Lung (tissue), 16 donors: ENCODE measurements around the gene HLF. TPM values are rescaled to one million over a fixed set of nuclear protein-coding genes. Genes with fewer than 3 reads are reported as not detected.

Experiments
- ATAC-seq: fragments of 200-7000 bp; cut with Tn5 transposase; one replicate; pipeline ENCODE4 v1.9.1; 2020; ENCODE audit warnings: moderate number of reproducible peaks; ENCODE audit not compliant: insufficient read depth, low FRiP score
- DNase-seq, 3 donors: peaks; one replicate each; pipeline ENCODE4 v3.0.0-alpha.2; 2013 to 2017
- H3K27ac ChIP-seq, 2 donors: one replicate each; pipeline ENCODE4 v1.5.1; 2013; ENCODE audit warnings: mild to moderate bottlenecking in 2 of 2, moderate library complexity in 2 of 2, control low read depth in 1 of 2, inconsistent platforms in 1 of 2, low read depth in 1 of 2, low read length in 1 of 2
- H3K27me3 ChIP-seq, 3 donors: one replicate each; pipeline ENCODE4 v1.5.1; 2013; ENCODE audit warnings: low read length in 2 of 3; ENCODE audit not compliant: control insufficient read depth in 3 of 3, insufficient read depth in 3 of 3
- H3K36me3 ChIP-seq, 4 donors: one replicate each; pipeline ENCODE4 v1.5.1; 2013; ENCODE audit warnings: low read length in 4 of 4, mild to moderate bottlenecking in 1 of 4, moderate library complexity in 1 of 4; ENCODE audit not compliant: control insufficient read depth in 4 of 4, insufficient read depth in 4 of 4
- H3K4me1 ChIP-seq, 5 donors: one replicate each; pipeline ENCODE4 v1.5.1; 2013; ENCODE audit warnings: low read length in 5 of 5, mild to moderate bottlenecking in 2 of 5, moderate library complexity in 1 of 5; ENCODE audit not compliant: control insufficient read depth in 5 of 5, insufficient read depth in 5 of 5
- H3K4me3 ChIP-seq: one replicate; pipeline ENCODE4 v1.5.1; 2013; ENCODE audit warnings: mild to moderate bottlenecking, control low read depth, moderate library complexity
- H3K9ac ChIP-seq, 2 donors: one replicate each; pipeline ENCODE4 v1.5.1; 2013; ENCODE audit warnings: low read length in 2 of 2, control low read depth in 1 of 2; ENCODE audit not compliant: insufficient read depth in 1 of 2
- H3K9me3 ChIP-seq, 4 donors: one replicate each; pipeline ENCODE4 v1.5.1; 2013; ENCODE audit warnings: low read length in 3 of 4, mild to moderate bottlenecking in 1 of 4, moderate library complexity in 1 of 4; ENCODE audit not compliant: control insufficient read depth in 4 of 4, insufficient read depth in 3 of 4
- WGBS, 2 donors: extraction: QIAGEN DNeasy Blood & Tissue Kit; methylation state at CpG; one replicate each; pipeline ENCODE4 v1.1.7; 2013; 5-methylcytosine and 5-hydroxymethylcytosine counted together
- long read RNA-seq, 5 donors: transcript quantifications; one replicate each; lab custom pipeline, GENCODE V29; 2026
- polyA plus RNA-seq, 2 donors: library from polyadenylated mRNA; stranded (reverse); fragments of 200-250 nt; gene quantifications; one replicate each; pipeline ENCODE4 v1.2.1, GENCODE V29; 2013
- total RNA-seq, 2 donors: library from RNA; depleted of rRNA in 1 of 2; stranded (reverse); fragments of >200 nt in 1 of 2; gene quantifications; one replicate each; pipeline ENCODE4 v1.2.1, GENCODE V29; 2014 to 2021
- TF ChIP-seq, protein P1 (sequence below): IDR thresholded peaks from 2 replicates; pipeline ENCODE4 v1.5.1; 2012; ENCODE audit warnings: mild to moderate bottlenecking; ENCODE audit errors: control extremely low read depth, extremely low read depth
- donor health status: control.
- donor health status: control.
- donor health status: Bipolar disorder and iron deficiency.
- donor health status: healthy.
- donor health status: DM: yes; HTN: yes; CAD: no.

The HLF gene, protein sequence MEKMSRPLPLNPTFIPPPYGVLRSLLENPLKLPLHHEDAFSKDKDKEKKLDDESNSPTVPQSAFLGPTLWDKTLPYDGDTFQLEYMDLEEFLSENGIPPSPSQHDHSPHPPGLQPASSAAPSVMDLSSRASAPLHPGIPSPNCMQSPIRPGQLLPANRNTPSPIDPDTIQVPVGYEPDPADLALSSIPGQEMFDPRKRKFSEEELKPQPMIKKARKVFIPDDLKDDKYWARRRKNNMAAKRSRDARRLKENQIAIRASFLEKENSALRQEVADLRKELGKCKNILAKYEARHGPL
- 10 to 100 TPM in 1 of 2 donors, 1 to 10 TPM in 1; 9.9 to 21.3 TPM for total RNA-seq
- 1 to 10 TPM; 3.2 to 5.8 TPM for polyA plus RNA-seq
- long read RNA-seq, donor 1, full-length matches to known transcripts = 1 of 1 reads
- long read RNA-seq, donor 1, partial matches to known transcripts = 0 of 1 reads
- long read RNA-seq, donor 1, other reads (novel, unspliced or antisense) = 0 of 1 reads
- long read RNA-seq, donor 2, full-length matches to known transcripts = 2 of 2 reads
- long read RNA-seq, donor 2, partial matches to known transcripts = 0 of 2 reads
- long read RNA-seq, donor 2, other reads (novel, unspliced or antisense) = 0 of 2 reads
- long read RNA-seq, donor 3, full-length matches to known transcripts = 2 of 2 reads
- long read RNA-seq, donor 3, partial matches to known transcripts = 0 of 2 reads
- long read RNA-seq, donor 3, other reads (novel, unspliced or antisense) = 0 of 2 reads
- long read RNA-seq, donor 4 = 0 reads
- long read RNA-seq, donor 5, partial matches to known transcripts = 0 of 1 reads
- long read RNA-seq, donor 5, other reads (novel, unspliced or antisense) = 0 of 1 reads

DNA sequence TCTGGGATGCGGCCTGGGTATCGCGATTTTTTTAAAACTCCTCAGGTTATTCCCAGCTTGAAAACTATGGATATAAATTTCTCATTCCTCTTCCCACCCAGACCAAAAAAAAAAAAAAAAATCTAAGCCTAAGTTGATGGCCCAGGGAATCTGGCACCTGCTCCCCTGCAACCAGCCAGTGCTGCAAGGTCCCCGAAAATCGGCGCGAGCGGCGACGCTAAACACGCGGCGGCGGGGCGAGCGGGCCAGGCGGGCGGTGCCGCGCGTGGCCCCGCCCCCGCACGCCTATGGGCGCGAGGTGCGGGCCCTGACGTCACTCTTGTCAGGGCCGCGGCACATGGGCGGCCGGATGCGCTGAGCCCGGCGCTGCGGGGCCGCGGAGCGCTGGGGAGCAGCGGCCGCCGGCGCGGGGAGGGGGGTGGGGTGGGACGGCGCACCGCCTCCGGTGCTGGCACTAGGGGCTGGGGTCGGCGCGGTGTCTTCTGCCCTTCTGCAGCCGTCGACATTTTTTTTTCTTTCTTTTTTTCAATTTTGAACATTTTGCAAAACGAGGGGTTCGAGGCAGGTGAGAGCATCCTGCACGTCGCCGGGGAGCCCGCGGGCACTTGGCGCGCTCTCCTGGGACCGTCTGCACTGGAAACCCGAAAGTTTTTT is at the start of gene HLF:
Gene HLF (plus strand): TSS at position 316 of the 654 bp plus-strand sequence. CDS start 525 bp downstream, outside the sequence.
- TF ChIP-seq, protein P1, sequence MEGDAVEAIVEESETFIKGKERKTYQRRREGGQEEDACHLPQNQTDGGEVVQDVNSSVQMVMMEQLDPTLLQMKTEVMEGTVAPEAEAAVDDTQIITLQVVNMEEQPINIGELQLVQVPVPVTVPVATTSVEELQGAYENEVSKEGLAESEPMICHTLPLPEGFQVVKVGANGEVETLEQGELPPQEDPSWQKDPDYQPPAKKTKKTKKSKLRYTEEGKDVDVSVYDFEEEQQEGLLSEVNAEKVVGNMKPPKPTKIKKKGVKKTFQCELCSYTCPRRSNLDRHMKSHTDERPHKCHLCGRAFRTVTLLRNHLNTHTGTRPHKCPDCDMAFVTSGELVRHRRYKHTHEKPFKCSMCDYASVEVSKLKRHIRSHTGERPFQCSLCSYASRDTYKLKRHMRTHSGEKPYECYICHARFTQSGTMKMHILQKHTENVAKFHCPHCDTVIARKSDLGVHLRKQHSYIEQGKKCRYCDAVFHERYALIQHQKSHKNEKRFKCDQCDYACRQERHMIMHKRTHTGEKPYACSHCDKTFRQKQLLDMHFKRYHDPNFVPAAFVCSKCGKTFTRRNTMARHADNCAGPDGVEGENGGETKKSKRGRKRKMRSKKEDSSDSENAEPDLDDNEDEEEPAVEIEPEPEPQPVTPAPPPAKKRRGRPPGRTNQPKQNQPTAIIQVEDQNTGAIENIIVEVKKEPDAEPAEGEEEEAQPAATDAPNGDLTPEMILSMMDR = no peak
- H3K4me3 ChIP-seq = peak within 1 kb of the TSS; percentile 41
- peaks cover 0 to 4% (median 0%) of the 10 kb centered on the region in 4 donors for H3K9me3 ChIP-seq
- H3K27ac ChIP-seq = peak within 1 kb of the TSS; percentile 81 to 88
- H3K4me1 ChIP-seq = peaks cover 0 to 20% (median 6%) of the 10 kb centered on the region in 5 donors
- DNase-seq (peak; percentile 79 to 92 (median 82)), ATAC-seq (peak; percentile 86)
- H3K27me3 ChIP-seq = peaks cover 0 to 34% (median 30%) of the 10 kb centered on the region in 3 donors
- H3K36me3 ChIP-seq = peaks cover 0 to 3% (median 0%) of the 10 kb centered on the region in 4 donors
- H3K9ac ChIP-seq = no peak within 1 kb of the TSS
- WGBS, 2 donors = 0 to 2% methylated on average over 49 to 64 of the region's 64 CpGs

DNA sequence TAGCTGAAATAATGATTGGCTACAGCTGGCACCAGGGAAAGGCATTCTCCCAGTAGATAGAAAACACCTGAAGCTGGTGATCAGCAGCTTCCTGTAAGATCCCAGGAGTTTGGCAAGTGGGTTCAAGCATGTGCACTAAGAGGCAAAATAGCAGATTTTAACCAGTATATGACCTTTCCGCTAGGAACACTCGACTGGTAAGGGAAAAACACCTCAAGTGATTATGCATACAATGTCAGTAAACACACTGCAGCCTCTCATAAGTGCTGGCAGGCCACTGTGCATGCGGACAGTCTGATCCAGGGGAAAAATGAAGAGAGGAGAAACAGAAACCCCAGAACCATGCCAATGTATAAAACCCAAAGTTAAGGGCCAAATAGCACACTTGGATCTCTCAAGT is 49.0 kb upstream of the HLF start:
- no peaks in the 10 kb centered on the region for H3K27me3 ChIP-seq
- ATAC-seq (peak; percentile 69), DNase-seq (no peak)
- no peak overlapping the region for H3K27ac ChIP-seq
- H3K4me1 ChIP-seq = peaks cover 0 to 2% (median 0%) of the 10 kb centered on the region in 5 donors
- H3K36me3 ChIP-seq = no peaks in the 10 kb centered on the region
- H3K9me3 ChIP-seq = peaks cover 0 to 4% (median 1%) of the 10 kb centered on the region in 4 donors
- WGBS, 2 donors = 72 to 90% methylated on average over 3 of the region's 3 CpGs
- no peak overlapping the region for H3K9ac ChIP-seq
- TF ChIP-seq, protein P1 = no peak
- H3K4me3 ChIP-seq = no peak overlapping the region

DNA sequence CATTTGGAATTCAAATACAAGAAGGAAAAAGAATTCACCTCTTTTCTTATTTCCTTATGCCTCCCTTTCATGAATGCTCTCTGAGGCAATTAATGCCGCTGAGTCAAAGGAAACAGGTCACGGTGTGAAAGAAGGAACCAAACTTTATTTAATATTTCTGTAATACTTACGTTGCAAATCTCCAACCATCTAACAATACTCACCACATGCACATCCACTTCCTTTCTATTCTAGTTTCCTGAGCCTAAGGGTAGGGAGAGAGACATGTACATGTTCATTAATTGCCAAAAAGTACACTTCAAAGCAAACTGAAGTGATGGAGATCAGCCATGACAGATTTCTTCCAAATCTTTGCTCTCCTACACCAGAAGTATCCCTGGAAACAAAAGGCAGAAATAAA is 47.9 kb upstream of the HLF start:
- DNase-seq (no peak), ATAC-seq (no peak)
- Histone ChIP-seq H3K27me3 (no peaks in the 10 kb centered on the region), H3K9me3 (peaks cover 0 to 4% (median 1%) of the 10 kb centered on the region in 4 donors), H3K4me3 (no peak overlapping the region), H3K27ac (no peak overlapping the region), H3K4me1 (peaks cover 0 to 2% (median 0%) of the 10 kb centered on the region in 5 donors), H3K9ac (no peak overlapping the region), H3K36me3 (no peaks in the 10 kb centered on the region)
- TF ChIP-seq, protein P1 = no peak
- WGBS, 2 donors = 21 to 36% methylated on average over 3 of the region's 3 CpGs
